ENCODE measurements around the gene BEX3.

BEX3 gene

DNA sequence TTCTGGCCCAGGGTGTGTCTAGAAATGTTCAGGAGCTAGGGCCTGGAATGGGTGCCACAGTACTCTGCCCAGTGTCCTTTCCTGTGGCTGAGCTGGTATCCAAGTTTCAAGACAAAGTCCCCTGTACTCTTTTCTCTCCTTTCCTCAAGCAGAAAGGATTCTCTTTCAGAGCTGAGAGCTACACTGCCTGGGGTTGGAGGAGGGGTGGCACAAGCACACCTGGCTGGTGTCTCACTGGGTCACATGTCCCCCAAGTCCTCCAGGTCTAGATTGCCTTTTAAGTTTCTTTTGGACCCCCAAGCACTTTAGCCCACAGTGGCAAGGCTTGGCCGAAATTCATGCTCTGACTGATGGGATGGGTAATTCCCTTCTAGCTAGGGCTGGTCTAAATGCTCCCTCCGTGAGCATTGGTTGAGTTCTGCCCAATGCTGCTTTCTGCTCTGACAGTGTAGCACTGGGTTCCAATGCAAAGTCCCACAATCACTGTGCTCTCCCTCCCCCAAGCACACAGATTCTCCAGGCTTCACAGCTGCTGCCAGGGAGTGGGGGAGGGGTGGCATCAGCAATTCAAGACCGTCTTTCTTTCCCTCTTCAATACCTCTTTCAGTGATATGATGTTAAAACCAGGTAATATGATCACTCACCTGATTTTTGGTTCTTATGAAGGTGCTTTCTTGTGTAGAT is 47.8 kb downstream of the BEX3 start:
- DNase-seq (ENCODE audit: low read depth in 2 of 2): no peak
